ENCODE measurements around the gene TMEM272.
A peak's percentile ranks its signal among the peaks of the same experiment; 100 is the strongest.

TMEM272 gene

GRCh38 chr13:51768378-51768921 lies 76.5 kb downstream of the TMEM272 start:
- no peaks in the 10 kb centered on the region for H3K9me3 Mint-ChIP-seq
- peak in 1 of 3 experiments; percentile 21 for TF ChIP-seq CTCF (IDR thresholded peaks at IDR 0.05; ENCODE audit: unreplicated experiment in 3 of 3)

DNA sequence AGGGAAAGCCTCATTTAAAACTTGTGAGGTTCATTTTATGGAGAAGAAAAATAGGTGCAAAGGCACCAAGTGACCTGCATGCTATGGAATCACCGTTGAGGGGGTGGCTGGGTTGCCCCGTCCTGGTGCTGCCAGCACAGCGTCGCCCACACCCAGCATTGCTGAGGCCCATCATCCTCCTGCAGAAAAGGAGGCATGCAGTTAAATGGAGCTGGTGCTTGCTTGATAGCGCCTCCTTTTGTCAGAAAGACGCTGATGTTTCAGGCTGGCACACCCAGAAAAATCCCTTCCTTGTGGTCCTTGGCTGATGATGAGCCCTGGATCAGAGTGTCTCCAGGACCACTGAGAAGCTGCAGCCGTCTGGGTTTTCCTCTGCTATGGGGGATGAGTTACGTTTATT lies 77.9 kb downstream of the TMEM272 start:
- Mint-ChIP-seq H3K27ac (no peak overlapping the region), H3K4me1 (peaks cover 27% of the 10 kb centered on the region), H3K27me3 (ENCODE audit: low read depth) (peaks cover 3% of the 10 kb centered on the region), H3K4me3 (no peak overlapping the region), H3K36me3 (ENCODE audit: low read depth) (peaks cover 16% of the 10 kb centered on the region), H3K9me3 (no peaks in the 10 kb centered on the region)
- no peak for TF ChIP-seq CTCF (IDR thresholded peaks at IDR 0.05; ENCODE audit: unreplicated experiment in 3 of 3)

More at GRCh38 chr13:51768378-51768921, 76.5 kb downstream of the TMEM272 start:
- peaks cover 3% of the 10 kb centered on the region for H3K27me3 Mint-ChIP-seq (ENCODE audit: low read depth)
- peaks cover 15% of the 10 kb centered on the region for H3K4me1 Mint-ChIP-seq
- no peak overlapping the region for H3K4me3 Mint-ChIP-seq
- peaks cover 9% of the 10 kb centered on the region for H3K36me3 Mint-ChIP-seq (ENCODE audit: low read depth)
- H3K27ac Mint-ChIP-seq: no peak overlapping the region

DNA sequence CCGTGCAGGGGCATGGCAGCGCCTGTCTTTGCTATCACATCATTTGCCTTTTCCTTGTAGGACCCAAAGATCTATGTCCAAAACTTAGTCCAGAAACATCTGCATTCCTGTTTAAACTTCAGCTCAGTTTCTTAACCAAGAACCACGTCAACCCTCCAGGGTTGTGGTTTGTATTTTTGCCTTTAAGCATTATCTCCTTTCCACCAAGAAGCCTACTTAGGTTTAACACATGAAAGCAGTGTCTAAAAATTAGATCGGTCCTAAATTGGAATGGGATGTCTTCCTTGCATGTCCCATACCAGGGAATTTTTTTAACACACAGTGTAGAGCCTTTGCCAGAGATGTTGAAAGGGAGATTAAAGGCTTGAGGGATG lies 79.8 kb downstream of the TMEM272 start:
- Mint-ChIP-seq H3K27ac (peak overlapping the region; percentile 17 to 62 (median 61)), H3K27me3 (ENCODE audit: low read depth) (peaks cover 3% of the 10 kb centered on the region), H3K4me1 (peaks cover 36% of the 10 kb centered on the region), H3K36me3 (ENCODE audit: low read depth) (peaks cover 31% of the 10 kb centered on the region), H3K4me3 (no peak overlapping the region), H3K9me3 (no peaks in the 10 kb centered on the region)
- no peak for TF ChIP-seq CTCF (IDR thresholded peaks at IDR 0.05; ENCODE audit: unreplicated experiment in 3 of 3)

DNA sequence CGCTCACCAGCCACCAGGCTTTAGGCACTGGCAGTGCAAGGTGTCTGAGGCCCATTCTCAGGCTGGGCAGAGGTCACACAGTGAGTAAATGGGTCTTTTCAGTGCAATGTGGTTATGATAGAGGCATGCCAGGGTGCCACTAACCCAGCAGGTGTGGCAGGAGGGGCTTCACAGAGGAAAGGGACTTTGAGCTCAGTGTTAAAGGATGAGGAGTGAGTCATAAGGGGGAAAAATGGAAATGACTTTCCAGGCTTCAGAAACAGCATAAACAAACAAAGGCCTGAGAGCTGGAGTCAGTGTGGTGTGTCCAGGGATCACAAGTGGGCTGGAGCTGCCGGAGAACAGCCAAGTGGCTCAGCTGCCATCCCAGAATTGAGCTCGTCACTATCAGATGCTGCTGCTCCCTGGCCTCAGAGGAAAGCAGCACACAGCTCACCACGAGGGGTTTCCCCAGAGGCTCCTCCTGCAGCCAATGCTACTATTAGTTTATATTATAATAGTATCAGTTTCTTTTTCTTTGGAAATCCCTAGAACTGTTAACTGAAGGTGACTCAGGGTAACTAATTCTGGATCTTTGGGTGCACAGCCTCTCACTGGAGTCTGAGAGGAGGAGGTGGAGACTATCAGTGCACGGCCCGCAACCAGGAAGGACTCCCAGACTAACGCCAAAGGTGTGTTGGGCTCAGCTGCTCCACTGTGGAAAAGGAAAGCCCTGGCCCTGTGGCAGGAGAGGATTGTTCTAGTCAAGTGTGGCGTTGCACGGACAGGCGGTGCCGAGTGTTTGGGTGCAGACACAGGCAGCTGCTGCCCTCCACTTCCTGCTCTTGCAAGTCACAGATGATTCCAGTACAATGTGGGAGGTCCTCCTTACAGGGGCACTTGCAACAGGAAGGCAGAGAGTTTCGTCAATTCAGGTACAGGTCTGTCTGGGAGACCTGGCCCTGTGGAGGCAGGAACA lies 80.5 kb downstream of the TMEM272 start:
- Mint-ChIP-seq H3K27me3 (ENCODE audit: low read depth) (peaks cover 3% of the 10 kb centered on the region), H3K36me3 (ENCODE audit: low read depth) (peaks cover 38% of the 10 kb centered on the region), H3K27ac (peak overlapping the region; percentile 61 to 89 (median 62)), H3K9me3 (no peaks in the 10 kb centered on the region), H3K4me3 (no peak overlapping the region), H3K4me1 (peaks cover 36% of the 10 kb centered on the region)
- no peak for TF ChIP-seq CTCF (IDR thresholded peaks at IDR 0.05; ENCODE audit: unreplicated experiment in 3 of 3)

DNA sequence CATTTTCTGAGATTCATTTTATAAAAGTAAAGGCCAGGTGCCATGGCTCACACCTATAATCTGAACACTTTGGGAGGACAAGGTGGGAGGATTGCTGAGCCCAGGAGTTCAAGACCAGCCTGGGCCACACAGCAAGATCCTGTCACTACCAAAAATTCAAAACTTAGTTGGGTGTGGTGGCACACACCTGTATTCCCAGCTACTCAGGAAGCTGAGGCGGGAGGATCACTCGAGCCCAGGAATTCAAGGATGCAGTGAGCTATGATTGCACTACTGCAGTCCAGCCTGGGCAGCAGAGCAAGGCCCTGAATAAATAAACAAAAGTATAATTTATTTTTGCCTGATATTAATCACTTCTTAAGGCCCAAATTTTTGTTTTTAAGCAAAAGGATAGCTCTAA lies 81.5 kb downstream of the TMEM272 start:
- H3K9me3 Mint-ChIP-seq: no peaks in the 10 kb centered on the region
- H3K36me3 Mint-ChIP-seq (ENCODE audit: low read depth): peaks cover 43% of the 10 kb centered on the region
- no peak for TF ChIP-seq CTCF (IDR thresholded peaks at IDR 0.05; ENCODE audit: unreplicated experiment in 3 of 3)
- peaks cover 3% of the 10 kb centered on the region for H3K27me3 Mint-ChIP-seq (ENCODE audit: low read depth)
- no peak overlapping the region for H3K4me3 Mint-ChIP-seq
- H3K27ac Mint-ChIP-seq: peak overlapping the region in 2 of 3 experiments; percentile 32 to 60
- H3K4me1 Mint-ChIP-seq: peaks cover 36% of the 10 kb centered on the region

Measured in nephron (organoid).